HG03280 (cell line): Measurements from ENCODE around the gene SMCO1.
A peak's percentile ranks its signal among the peaks of the same experiment; 100 is the strongest.
"Not testable (repeated sequence)": the region's sequence is repeated elsewhere in the genome, so short reads cannot be mapped to it uniquely, and the experiment has no call there.

ENCODE experiments used
- ATAC-seq: cut with Tn5 transposase; IDR thresholded peaks from one replicate; pipeline ENCODE4 v1.9.1; 2021; ENCODE audit warnings: mild to moderate bottlenecking, moderate library complexity; ENCODE audit not compliant: unreplicated experiment

Gene SMCO1, protein sequence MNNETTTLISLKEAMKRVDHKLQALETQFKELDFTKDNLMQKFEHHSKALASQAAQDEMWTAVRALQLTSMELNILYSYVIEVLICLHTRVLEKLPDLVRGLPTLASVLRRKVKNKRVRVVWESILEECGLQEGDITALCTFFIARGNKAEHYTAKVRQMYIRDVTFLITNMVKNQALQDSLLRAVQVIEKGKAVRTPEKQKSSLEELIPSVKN

GRCh38 chr3:196514913-196515621 is at the start of gene SMCO1:
TSS of gene SMCO1 (minus strand) at chr3:196515346. CDS start at chr3:196515209, 137 bp downstream.
- no peak for ATAC-seq

DNA sequence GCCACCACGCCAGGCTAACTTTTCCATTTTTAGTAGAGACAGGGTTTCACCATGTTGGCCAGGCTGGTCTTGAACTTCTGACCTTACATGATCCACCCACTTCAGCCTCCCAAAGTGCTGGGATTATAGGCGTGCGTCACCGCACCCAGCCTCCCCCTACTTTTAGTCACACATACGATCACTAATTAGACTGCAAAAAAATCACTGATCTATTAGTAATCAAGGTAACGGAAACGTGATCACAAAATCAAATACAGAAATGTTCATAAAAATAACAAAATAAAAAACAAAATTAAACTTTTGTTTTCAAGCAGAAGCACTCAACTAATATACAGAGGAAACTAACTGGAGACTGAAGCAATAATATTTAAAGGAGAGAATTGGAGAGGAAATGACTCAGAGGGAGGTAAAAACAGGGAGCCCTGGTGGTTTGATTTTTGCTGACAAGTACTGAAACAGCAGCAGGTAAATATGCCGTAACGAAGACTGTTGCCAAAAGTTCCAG is 48.6 kb upstream of the SMCO1 start:
- no peak for ATAC-seq

- no peak for ATAC-seq
Observed at GRCh38 chr3:196559826-196560225, 44.7 kb upstream of the SMCO1 start.

DNA sequence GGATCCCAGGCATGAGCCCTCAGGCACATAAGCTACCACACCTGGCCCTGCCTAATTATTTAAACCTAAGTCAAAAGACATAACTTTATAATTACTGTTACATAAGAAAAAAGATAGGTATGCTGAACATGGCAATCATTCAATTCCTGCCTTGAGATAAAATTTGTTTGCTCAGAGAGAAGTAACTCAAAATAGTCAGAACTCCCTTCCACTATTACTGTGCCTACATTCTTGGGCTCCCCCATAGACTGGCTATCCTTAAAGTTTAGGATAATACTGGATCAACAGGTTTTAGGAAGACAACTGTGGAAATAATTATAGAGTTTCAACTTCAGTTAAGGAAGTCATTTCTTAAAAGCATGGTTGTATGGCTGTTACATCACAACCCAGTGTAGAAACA is 43.3 kb upstream of the SMCO1 start:
- no peak for ATAC-seq

DNA sequence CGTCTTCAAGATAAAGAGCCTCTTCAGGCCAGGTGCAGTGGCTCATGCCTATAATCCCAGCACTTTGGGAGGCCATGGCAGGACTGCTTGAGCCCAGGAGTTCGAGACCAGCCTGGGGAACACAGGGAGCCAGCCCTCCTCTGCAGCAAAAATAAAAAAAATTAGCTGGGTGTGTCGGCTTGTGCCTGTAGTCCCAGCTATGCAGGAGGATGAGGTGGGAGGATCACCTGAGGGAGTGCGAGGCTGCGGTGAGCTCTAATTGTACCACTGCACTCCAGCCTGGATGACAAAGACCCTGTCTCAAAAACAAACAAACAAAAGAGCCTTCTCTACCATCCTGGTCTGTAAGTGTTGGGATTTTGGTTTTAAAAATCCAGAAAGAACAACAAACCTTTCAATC is 42.1 kb upstream of the SMCO1 start:
- ATAC-seq = no peak

DNA sequence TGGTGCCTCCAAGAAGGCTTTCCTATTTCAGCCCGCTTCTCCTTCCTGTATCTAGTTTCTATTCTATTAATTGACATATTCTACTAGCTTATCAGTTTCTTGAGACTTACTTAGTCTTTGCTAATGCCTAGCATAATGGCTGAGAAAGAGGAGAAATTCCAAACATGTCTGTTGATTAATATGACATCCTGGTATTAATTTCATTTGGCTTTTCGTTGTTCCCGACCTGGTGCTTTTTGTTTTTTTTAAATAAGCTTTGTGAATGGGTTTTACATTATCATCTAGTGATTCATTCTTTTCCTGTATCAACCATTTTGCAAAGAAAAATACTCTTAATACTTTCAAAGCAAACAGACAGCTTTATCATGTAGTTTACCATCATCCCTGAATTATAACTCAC is 40.1 kb upstream of the SMCO1 start:
- no peak for ATAC-seq

DNA sequence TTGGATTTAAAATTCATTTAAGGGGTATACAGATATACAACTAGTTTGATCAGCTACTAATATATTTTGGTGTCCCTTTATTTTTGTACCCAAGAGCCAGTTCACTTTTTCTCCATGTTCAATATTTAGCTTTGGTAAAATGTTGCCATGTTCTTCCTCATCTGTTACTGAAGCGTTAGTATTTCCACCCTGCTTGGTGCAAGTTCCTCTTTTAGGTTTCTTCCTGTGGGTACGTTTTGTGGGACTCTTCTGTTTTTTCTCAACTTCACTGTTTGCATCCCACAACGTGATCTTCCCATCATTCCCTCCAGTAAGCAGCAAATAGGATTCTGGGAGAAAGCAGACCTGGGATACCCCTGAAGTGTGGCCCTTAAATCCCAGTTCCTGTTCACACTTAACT is 39.1 kb upstream of the SMCO1 start:
- no peak for ATAC-seq

DNA sequence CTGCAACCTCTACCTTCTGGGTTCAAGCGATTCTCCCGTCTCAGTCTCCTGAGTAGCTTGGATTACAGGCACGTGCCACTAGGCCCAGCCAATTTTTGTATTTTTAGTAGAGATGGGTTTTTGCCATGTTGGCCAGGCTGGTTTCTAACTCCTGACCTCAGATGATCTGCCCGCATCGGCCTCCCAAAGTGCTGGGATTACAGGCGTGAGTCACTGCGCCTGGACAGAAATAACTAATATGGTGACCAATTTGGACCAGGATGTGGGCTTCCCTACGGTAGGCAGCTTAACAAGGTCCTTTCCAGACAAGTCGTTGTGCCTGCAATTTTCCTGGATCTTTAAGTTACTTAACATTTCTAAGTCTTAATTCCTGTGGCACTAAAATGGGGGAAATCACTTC is 38.4 kb upstream of the SMCO1 start:
- ATAC-seq = no peak

GRCh38 chr3:196552253-196552652 is 37.1 kb upstream of the SMCO1 start:
- ATAC-seq = no peak

GRCh38 chr3:196550172-196550571 is 35.0 kb upstream of the SMCO1 start:
- ATAC-seq = not testable (repeated sequence)

DNA sequence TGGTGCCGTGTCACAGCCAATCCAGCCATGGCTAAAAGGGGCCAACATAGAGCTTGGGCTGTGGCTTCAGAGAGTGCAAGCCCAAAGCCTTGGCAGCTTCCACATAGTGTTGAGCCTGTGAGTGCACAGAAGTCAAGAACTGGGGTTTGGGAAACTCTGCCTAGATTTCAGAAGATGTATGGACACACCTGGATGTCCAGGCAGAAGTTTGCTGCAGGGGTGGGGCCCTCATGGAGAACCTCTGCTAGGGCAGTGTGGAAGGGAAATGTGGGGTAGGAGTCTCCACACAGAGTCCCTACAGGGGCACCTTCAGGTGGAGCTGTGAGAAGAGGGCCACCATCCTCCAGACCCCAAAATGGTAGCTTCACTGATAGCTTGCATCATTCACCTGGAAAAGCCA is 34.2 kb upstream of the SMCO1 start:
- ATAC-seq = not testable (repeated sequence)

- ATAC-seq = no peak
Observed at GRCh38 chr3:196547067-196547466, 31.9 kb upstream of the SMCO1 start.

GRCh38 chr3:196546537-196546936 is 31.4 kb upstream of the SMCO1 start:
- no peak for ATAC-seq

- no peak for ATAC-seq
Observed at GRCh38 chr3:196544491-196544992, 29.4 kb upstream of the SMCO1 start.

DNA sequence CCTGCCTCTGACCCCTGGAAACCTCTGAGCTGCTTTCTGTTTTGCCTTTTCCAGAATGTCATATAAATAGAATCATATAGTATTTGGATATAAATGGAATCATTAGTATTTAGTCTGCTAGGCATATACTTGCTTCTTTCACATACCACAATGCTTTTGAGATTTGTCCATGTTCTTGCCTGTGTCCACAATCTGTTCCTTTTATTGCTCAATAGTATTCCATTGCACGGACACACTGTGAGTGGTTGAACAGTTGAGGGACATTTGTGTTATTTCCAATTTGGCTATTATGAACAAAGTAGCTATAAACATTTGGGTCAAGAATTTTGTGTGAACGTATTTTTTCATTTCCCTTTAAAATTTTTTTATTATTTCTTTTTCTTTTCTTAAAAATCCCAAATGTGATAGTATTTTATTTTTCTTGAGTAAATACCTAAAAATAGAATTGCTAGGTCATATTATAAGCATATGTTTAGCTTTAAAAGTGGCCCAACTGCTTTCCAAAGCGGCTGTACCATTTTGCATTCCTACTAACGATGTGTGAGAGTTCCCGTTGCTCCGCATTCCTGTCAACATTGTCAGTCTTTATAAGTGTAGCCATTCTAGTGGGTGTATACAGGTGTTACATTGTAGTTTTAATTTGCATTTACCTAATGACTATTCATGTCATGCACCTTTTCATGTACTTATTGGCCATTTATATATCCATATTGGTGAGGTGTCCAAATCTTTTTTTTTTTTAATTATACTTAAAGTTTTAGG is 26.7 kb upstream of the SMCO1 start:
- ATAC-seq = no peak

DNA sequence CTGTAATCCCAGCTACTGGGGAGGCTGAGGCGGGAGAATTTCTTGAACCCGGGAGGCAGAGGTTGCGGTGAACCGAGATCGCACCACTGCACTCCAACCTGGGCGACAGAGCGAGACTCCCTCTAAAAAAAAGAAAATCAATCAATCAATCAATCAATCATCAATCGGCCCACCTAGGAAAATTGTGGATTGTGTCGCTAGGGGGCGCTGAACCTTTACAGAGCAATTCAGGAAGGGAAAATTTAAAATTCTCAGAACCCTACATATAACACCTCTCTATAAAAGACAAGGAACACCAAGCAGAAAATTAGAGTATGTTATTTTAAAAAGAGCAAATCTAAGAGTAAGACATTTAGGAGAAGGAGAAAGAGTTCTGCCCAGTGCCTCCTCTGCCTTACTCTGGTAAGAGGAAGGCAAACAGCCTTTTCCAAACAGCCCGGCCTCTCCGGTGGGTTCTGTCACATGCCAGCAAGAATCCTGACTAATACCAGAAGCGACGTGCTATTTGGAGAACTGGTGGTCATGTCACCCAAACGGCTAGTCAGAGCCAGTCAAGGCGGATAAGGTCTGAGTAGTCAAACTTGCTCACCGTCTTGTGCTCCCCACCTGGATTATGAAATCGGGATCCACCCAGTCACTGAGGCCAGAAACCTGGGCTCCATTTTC is 22.3 kb upstream of the SMCO1 start:
- no peak for ATAC-seq

- no peak for ATAC-seq
Observed at GRCh38 chr3:196533260-196533681, 18.1 kb upstream of the SMCO1 start.

DNA sequence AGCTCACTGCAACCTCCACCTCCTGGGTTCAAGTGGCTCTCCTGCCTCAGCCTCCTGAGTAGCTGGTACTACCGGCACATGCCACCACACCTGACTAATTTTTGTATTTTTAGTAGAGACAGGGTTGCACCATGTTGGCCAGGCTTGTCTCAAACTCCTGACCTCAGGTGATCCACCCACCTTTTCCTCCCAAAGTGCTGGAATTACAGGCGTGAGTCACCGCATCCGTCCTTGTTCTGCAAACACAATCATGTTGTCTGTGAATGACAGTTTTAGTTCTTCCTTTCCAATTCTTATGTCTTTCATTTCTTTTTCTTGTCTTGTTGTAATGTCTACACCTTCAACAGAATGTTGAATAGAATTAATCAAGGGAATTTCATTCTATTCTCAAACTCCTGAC is 16.3 kb upstream of the SMCO1 start:
- no peak for ATAC-seq

- peak; percentile 86 for ATAC-seq
Observed at GRCh38 chr3:196528639-196529233, 13.6 kb upstream of the SMCO1 start.

GRCh38 chr3:196525141-196525540 is 10.0 kb upstream of the SMCO1 start:
- no peak for ATAC-seq

GRCh38 chr3:196524527-196524926 is 9.4 kb upstream of the SMCO1 start:
- no peak for ATAC-seq
